Liver (tissue), 9 donors: Measurements from ENCODE around the gene CEACAM1. TPM values are rescaled to one million over a fixed set of nuclear protein-coding genes. Genes with fewer than 3 reads are reported as not detected.
A peak's percentile ranks its signal among the peaks of the same experiment; 100 is the strongest.
"Not testable (repeated sequence)": the region's sequence is repeated elsewhere in the genome, so short reads cannot be mapped to it uniquely, and the experiment has no call there.

Experiments
- DNase-seq: peaks from one replicate; pipeline ENCODE4 v3.0.0-alpha.2; 2017; ENCODE audit warnings: low spot score
- H3K27ac ChIP-seq, 2 donors: one replicate each; pipeline ENCODE4 v1.7.0; 2013; ENCODE audit warnings: inconsistent platforms in 2 of 2, low read length in 2 of 2, control low read depth in 1 of 2, low read depth in 1 of 2, mild to moderate bottlenecking in 1 of 2
- H3K27me3 ChIP-seq, 4 donors: one replicate each; pipeline versions ENCODE4 v1.6.1 to v1.7.0; 2013; ENCODE audit warnings: low read length in 3 of 4, inconsistent platforms in 1 of 4, mild to moderate bottlenecking in 1 of 4, moderate library complexity in 1 of 4; ENCODE audit not compliant: control insufficient read depth in 4 of 4, insufficient read depth in 4 of 4
- H3K36me3 ChIP-seq, 4 donors: one replicate each; pipeline versions ENCODE4 v1.6.1 to v1.7.0; 2013; ENCODE audit warnings: low read length in 3 of 4, mild to moderate bottlenecking in 3 of 4, low read depth in 1 of 4, moderate library complexity in 1 of 4; ENCODE audit not compliant: control insufficient read depth in 4 of 4, insufficient read depth in 3 of 4
- H3K4me1 ChIP-seq, 4 donors: one replicate each; pipeline versions ENCODE4 v1.6.1 to v1.7.0; 2013; ENCODE audit warnings: low read length in 3 of 4, mild to moderate bottlenecking in 3 of 4, moderate library complexity in 1 of 4; ENCODE audit not compliant: control insufficient read depth in 4 of 4, insufficient read depth in 4 of 4
- H3K4me3 ChIP-seq, 3 donors: one replicate each; pipeline versions ENCODE4 v1.6.1 to v1.7.0; 2013; ENCODE audit warnings: low read length in 3 of 3, control low read depth in 1 of 3, low read depth in 1 of 3, mild to moderate bottlenecking in 1 of 3
- H3K9ac ChIP-seq, 2 donors: one replicate each; pipeline ENCODE4 v1.7.0; 2013; ENCODE audit warnings: low read length in 2 of 2, mild to moderate bottlenecking in 2 of 2, moderate library complexity in 2 of 2, control low read depth in 1 of 2, low read depth in 1 of 2
- H3K9me3 ChIP-seq, 4 donors: one replicate each; pipeline versions ENCODE4 v1.6.1 to v1.7.0; 2013; ENCODE audit warnings: low read length in 3 of 4; ENCODE audit not compliant: control insufficient read depth in 4 of 4
- EGR1 ChIP-seq, 2 donors: IDR thresholded peaks; 2 replicates each; pipeline ENCODE4 v1.6.1; 2016 to 2018; ENCODE audit warnings: antibody characterized with exemption in 2 of 2, low read depth in 2 of 2
- FOXA1 ChIP-seq: IDR thresholded peaks from 2 replicates; pipeline ENCODE4 v1.6.1; 2016; ENCODE audit warnings: antibody characterized with exemption
- FOXA2 ChIP-seq: IDR thresholded peaks from 2 replicates; pipeline ENCODE4 v1.6.1; 2016; ENCODE audit warnings: antibody characterized with exemption
- HNF4A ChIP-seq, 2 donors: conservative IDR thresholded peaks; 2 replicates each; pipeline ENCODE4 v1.6.1; 2016; ENCODE audit warnings: antibody characterized with exemption in 2 of 2, mild to moderate bottlenecking in 2 of 2
- HNF4G ChIP-seq: IDR thresholded peaks from 2 replicates; pipeline ENCODE4 v1.6.1; 2016; ENCODE audit warnings: antibody characterized with exemption
- JUND ChIP-seq, 2 donors: IDR thresholded peaks; 2 replicates each; pipeline ENCODE4 v1.6.1; 2016; ENCODE audit warnings: antibody characterized with exemption in 2 of 2
- NR2F2 ChIP-seq: IDR thresholded peaks from 2 replicates; pipeline ENCODE4 v1.6.1; 2016; ENCODE audit warnings: antibody characterized with exemption
- RAD21 ChIP-seq, 2 donors: IDR thresholded peaks; 2 replicates each; pipeline ENCODE4 v1.6.1; 2016; ENCODE audit warnings: antibody characterized with exemption in 2 of 2, mild to moderate bottlenecking in 2 of 2
- RXRA ChIP-seq, 2 donors: IDR thresholded peaks; 2 replicates each; pipeline ENCODE4 v1.6.1; 2017 to 2018; ENCODE audit warnings: antibody characterized with exemption in 2 of 2, mild to moderate bottlenecking in 1 of 2
- SP1 ChIP-seq: IDR thresholded peaks from 2 replicates; pipeline ENCODE4 v1.6.1; 2018; ENCODE audit warnings: antibody characterized with exemption, mild to moderate bottlenecking
- TAF1 ChIP-seq: conservative IDR thresholded peaks from 2 replicates; pipeline ENCODE4 v1.6.1; 2016; ENCODE audit warnings: antibody characterized with exemption, mild to moderate bottlenecking
- YY1 ChIP-seq: IDR thresholded peaks from 2 replicates; pipeline ENCODE4 v1.6.1; 2016; ENCODE audit warnings: antibody characterized with exemption, mild to moderate bottlenecking
- WGBS: extraction: QIAGEN DNeasy Blood & Tissue Kit; methylation state at CpG from one replicate; pipeline ENCODE4 v1.1.7; 2013; 5-methylcytosine and 5-hydroxymethylcytosine counted together
- polyA plus RNA-seq, 2 donors: library from polyadenylated mRNA; stranded (reverse) in 1 of 2; unstranded in 1 of 2; fragments of 200-250 nt in 1 of 2; fragments of >200 nt in 1 of 2; fragmentation: Nextera tagmentation in 1 of 2; extraction: Ambion mirVana in 1 of 2; gene quantifications; one replicate each; pipeline versions ENCODE4 v1.2.1 to v1.2.3, GENCODE V29; 2013 to 2015
- total RNA-seq, 2 donors: library from RNA; depleted of rRNA; stranded (reverse); fragments of >200 nt; gene quantifications; one replicate each; pipeline ENCODE4 v1.2.3, GENCODE V29; 2014
- TF ChIP-seq, protein P1 (sequence below): IDR thresholded peaks from 2 replicates; pipeline ENCODE4 v1.6.1; 2016; ENCODE audit warnings: antibody characterized with exemption, mild to moderate bottlenecking
- TF ChIP-seq, protein P2 (sequence below): IDR thresholded peaks from 2 replicates; pipeline ENCODE4 v1.6.1; 2016; ENCODE audit warnings: antibody characterized with exemption
- TF ChIP-seq, protein P3 (sequence below): IDR thresholded peaks from 2 replicates; pipeline ENCODE4 v1.6.1; 2016; ENCODE audit warnings: antibody characterized with exemption
- TF ChIP-seq, protein P4 (sequence below): fragments of 150-350 bp; IDR thresholded peaks from 2 replicates; pipeline ENCODE4 v1.5.1; 2017; ENCODE audit warnings: improper control_type of control experiment, low read depth, low read length; ENCODE audit not compliant: missing input control
- donor health status: healthy.
- donor health status: healthy.
- donor health status: healthy.
- donor health status: healthy.
- donor health status: healthy.

The CEACAM1 gene
- total and polyA plus RNA-seq, 4 donors = 8.3 to 36.7 (median 26.8) TPM

DNA sequence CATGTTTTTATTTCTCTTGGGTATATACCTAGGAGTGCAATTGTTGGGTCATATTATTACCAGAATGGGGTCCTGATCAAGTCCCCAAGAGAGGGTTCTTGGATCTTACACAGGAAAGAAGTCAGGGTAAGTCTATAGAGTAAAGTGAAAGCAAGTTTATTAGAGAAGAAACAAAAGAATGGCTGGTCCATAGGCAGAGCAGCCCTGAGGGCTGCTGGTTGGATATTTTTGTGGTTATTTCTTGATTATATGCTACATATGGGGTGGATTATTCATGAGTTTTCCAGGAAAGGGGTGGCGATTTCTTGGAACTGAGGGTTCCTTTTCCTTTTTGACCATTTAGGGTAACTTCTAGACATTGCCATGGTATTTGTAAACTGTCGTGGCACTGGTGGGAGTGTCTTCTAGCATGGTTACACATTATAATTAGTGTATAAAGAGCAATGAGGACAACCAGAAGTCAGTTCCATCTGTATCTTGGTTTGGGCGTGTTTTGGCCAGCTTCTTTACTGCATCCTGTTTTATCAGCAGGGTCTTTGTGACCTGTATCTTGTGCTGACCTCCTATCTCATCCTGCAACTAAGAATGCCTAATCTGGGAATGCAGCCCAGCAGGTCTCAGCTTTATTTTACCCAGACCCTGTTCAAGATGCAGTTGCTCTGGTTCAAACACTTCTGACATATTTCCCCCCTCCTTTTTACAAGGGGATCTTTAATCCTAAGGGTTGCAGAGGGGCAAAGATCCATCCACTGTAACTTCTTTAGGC lies 41.1 kb downstream of the CEACAM1 start:
- no peaks in the 10 kb centered on the region for H3K9me3 ChIP-seq
- H3K27me3 ChIP-seq = no peaks in the 10 kb centered on the region
- WGBS = 84% methylated on average over 3 of the region's 3 CpGs
- TF ChIP-seq, protein P1, sequence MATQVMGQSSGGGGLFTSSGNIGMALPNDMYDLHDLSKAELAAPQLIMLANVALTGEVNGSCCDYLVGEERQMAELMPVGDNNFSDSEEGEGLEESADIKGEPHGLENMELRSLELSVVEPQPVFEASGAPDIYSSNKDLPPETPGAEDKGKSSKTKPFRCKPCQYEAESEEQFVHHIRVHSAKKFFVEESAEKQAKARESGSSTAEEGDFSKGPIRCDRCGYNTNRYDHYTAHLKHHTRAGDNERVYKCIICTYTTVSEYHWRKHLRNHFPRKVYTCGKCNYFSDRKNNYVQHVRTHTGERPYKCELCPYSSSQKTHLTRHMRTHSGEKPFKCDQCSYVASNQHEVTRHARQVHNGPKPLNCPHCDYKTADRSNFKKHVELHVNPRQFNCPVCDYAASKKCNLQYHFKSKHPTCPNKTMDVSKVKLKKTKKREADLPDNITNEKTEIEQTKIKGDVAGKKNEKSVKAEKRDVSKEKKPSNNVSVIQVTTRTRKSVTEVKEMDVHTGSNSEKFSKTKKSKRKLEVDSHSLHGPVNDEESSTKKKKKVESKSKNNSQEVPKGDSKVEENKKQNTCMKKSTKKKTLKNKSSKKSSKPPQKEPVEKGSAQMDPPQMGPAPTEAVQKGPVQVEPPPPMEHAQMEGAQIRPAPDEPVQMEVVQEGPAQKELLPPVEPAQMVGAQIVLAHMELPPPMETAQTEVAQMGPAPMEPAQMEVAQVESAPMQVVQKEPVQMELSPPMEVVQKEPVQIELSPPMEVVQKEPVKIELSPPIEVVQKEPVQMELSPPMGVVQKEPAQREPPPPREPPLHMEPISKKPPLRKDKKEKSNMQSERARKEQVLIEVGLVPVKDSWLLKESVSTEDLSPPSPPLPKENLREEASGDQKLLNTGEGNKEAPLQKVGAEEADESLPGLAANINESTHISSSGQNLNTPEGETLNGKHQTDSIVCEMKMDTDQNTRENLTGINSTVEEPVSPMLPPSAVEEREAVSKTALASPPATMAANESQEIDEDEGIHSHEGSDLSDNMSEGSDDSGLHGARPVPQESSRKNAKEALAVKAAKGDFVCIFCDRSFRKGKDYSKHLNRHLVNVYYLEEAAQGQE = no peak
- TF ChIP-seq NR2F2 = peak; percentile 66
- no peaks in the 10 kb centered on the region for H3K36me3 ChIP-seq
- DNase-seq = no peak
- H3K27ac ChIP-seq = no peak overlapping the region
- H3K4me3 ChIP-seq = no peak overlapping the region
- no peak overlapping the region for H3K9ac ChIP-seq
- H3K4me1 ChIP-seq = peaks cover 0 to 5% (median 0%) of the 10 kb centered on the region in 4 donors

DNA sequence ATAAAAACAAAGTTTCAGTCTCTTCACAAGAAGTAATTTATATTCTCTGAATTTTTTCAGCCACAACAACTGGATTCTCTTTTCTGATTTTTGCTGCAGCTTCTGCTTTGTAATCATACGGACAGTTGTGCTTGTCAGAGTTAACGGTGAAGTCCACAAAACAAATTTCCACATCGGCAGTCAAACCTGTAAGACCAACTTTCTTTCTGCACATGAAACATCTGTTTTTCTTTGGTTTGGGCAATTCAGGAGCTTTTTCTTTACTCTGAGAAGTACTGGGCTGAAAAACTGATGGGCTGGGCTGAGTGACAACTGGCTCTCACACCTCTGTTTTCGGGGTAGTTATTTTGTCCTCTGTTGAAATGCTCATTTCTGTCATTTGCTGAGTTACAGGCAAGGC lies 43.2 kb downstream of the CEACAM1 start:
- H3K36me3 ChIP-seq, H3K9me3 ChIP-seq, H3K27me3 ChIP-seq, H3K9ac ChIP-seq, DNase-seq, H3K27ac ChIP-seq: not testable (repeated sequence)
- peak overlapping the region in 1 of 3 donors; percentile 11 for H3K4me3 ChIP-seq
- H3K4me1 ChIP-seq = peaks cover 4 to 14% (median 11%) of the 10 kb centered on the region in 4 donors
- WGBS = 48% methylated on average over 4 of the region's 4 CpGs

DNA sequence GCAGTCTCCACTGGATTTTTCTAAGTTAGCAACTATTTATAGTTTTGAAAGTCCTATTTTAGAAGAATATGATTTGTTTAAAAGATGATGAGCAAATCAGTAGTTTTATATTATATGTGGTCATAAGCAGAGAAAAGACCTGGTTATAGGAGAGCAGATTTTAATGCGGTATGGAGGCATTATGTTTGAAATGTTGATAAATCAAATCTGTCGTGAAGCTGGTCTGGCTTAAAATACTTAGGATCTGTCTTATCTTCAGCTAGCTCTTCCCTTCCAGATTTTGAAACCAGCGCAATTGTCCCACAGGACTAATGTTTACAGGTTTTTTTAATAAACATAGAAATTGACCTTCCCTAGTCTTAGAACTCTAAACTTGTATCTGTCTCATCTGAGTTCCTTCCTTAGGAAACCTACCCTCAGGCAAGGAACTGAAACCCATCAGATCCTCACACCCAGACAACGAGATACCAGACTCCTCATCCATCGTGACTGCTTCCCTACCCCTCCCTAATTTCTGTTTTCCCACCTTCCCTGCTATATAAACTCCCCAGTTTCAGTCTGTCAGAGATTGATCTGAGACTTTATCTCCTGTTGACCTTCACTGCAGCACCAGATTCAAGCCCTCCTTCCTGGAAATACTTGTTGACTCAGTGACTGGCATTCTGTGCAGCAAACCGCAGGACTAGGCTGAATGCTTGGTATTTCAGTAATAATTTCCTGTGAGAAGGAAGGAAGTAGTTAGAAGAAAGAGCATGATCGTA lies 47.8 kb downstream of the CEACAM1 start:
- H3K36me3 ChIP-seq = no peaks in the 10 kb centered on the region
- no peak overlapping the region for H3K4me3 ChIP-seq
- H3K9me3 ChIP-seq = no peaks in the 10 kb centered on the region
- H3K27ac ChIP-seq = peak overlapping the region; percentile 9 to 68
- H3K4me1 ChIP-seq = peaks cover 4 to 14% (median 8%) of the 10 kb centered on the region in 4 donors
- H3K9ac ChIP-seq = no peak overlapping the region
- no peaks in the 10 kb centered on the region for H3K27me3 ChIP-seq
- DNase-seq = no peak
- 41% methylated on average over 7 of the region's 7 CpGs for WGBS
- TF ChIP-seq HNF4A (conservative IDR thresholded peaks at IDR 0.05) = peak; percentile 26 to 30
- TF ChIP-seq, protein P2, sequence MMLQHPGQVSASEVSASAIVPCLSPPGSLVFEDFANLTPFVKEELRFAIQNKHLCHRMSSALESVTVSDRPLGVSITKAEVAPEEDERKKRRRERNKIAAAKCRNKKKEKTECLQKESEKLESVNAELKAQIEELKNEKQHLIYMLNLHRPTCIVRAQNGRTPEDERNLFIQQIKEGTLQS = no peak
- TF ChIP-seq FOXA1 = peak; percentile 86
- TF ChIP-seq RAD21 (IDR thresholded peaks at IDR 0.05) = peak; percentile 14 to 20
- no peak for TF ChIP-seq TAF1
- peak in 1 of 2 donors; percentile 29 for TF ChIP-seq JUND (IDR thresholded peaks at IDR 0.05)
- TF ChIP-seq, protein P3, sequence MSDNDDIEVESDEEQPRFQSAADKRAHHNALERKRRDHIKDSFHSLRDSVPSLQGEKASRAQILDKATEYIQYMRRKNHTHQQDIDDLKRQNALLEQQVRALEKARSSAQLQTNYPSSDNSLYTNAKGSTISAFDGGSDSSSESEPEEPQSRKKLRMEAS = peak; percentile 46
- TF ChIP-seq YY1 = no peak
- no peak for TF ChIP-seq HNF4G
- TF ChIP-seq RXRA (IDR thresholded peaks at IDR 0.05) = peak; percentile 44 to 46
- peak; percentile 63 for TF ChIP-seq SP1
- TF ChIP-seq, protein P4, sequence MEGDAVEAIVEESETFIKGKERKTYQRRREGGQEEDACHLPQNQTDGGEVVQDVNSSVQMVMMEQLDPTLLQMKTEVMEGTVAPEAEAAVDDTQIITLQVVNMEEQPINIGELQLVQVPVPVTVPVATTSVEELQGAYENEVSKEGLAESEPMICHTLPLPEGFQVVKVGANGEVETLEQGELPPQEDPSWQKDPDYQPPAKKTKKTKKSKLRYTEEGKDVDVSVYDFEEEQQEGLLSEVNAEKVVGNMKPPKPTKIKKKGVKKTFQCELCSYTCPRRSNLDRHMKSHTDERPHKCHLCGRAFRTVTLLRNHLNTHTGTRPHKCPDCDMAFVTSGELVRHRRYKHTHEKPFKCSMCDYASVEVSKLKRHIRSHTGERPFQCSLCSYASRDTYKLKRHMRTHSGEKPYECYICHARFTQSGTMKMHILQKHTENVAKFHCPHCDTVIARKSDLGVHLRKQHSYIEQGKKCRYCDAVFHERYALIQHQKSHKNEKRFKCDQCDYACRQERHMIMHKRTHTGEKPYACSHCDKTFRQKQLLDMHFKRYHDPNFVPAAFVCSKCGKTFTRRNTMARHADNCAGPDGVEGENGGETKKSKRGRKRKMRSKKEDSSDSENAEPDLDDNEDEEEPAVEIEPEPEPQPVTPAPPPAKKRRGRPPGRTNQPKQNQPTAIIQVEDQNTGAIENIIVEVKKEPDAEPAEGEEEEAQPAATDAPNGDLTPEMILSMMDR = no peak
- TF ChIP-seq EGR1 (IDR thresholded peaks at IDR 0.05; ENCODE audit: low read depth in 2 of 2) = peak in 1 of 2 donors; percentile 41
- TF ChIP-seq NR2F2 = peak; percentile 71
- TF ChIP-seq, protein P1 = no peak
- peak; percentile 92 for TF ChIP-seq FOXA2
